ENCODE data around the gene SULT1A2. TPM values are rescaled to one million over a fixed set of nuclear protein-coding genes. Genes with fewer than 3 reads are reported as not detected.

SULT1A2 gene
- total and polyA plus RNA-seq, 2 of the 8 experiments (the other 6 are each of a cell fraction or from before 2014, with no cell fraction given) = 0.29 to 0.35 TPM

- Histone ChIP-seq H3K23ac (ENCODE audit: insufficient read length) (no peak overlapping the region), H3K9ac (replicated peaks in 1 of 4; ENCODE audit: extremely low read depth in 1 of 4, low read depth in 3 of 4, low read length in 3 of 4) (no peak overlapping the region), H3K27me3 (replicated peaks in 1 of 4; ENCODE audit: control insufficient read depth in 3 of 4, extremely low read depth in 1 of 4, insufficient read depth in 3 of 4, low read length in 3 of 4) (no peaks in the 10 kb centered on the region), H4K91ac (replicated peaks; ENCODE audit: insufficient read length, low read length) (no peak overlapping the region), H2AK5ac (ENCODE audit: low read depth, low read length) (no peak overlapping the region), H3K4me3 (ENCODE audit: extremely low read depth in 1 of 4, insufficient read depth in 2 of 4, low read depth in 3 of 4, low read length in 4 of 4) (no peak overlapping the region), H3K4ac (replicated peaks; ENCODE audit: insufficient read length, low read depth, low read length) (no peak overlapping the region), H2BK5ac (ENCODE audit: low read depth, low read length) (no peak overlapping the region), H3K36me3 (ENCODE audit: control insufficient read depth in 2 of 4, insufficient read depth in 4 of 4, low read length in 3 of 4) (peaks cover 0 to 4% (median 1%) of the 10 kb centered on the region in 4 experiments; a peak in 4 of 8 replicates), H3K79me2 (ENCODE audit: control insufficient read depth in 1 of 2, insufficient read depth in 2 of 2, low read length in 2 of 2) (no peaks in the 10 kb centered on the region), H2BK12ac (ENCODE audit: low read depth, low read length) (no peak overlapping the region), H3K18ac (ENCODE audit: extremely low read depth, low read length) (no peak overlapping the region), H2BK15ac (ENCODE audit: low read length) (no peak overlapping the region), H3K9me3 (ENCODE audit: insufficient read depth in 2 of 2, low read depth in 1 of 2, low read length in 1 of 2) (no peaks in the 10 kb centered on the region), H3K4me1 (replicated peaks in 1 of 4; ENCODE audit: control insufficient read depth in 3 of 4, insufficient read depth in 4 of 4, low read length in 3 of 4) (peaks cover 0 to 12% (median 6%) of the 10 kb centered on the region in 4 experiments; a peak in 5 of 7 replicates), H3K4me2 (ENCODE audit: insufficient read depth in 1 of 2, low read depth in 2 of 2, low read length in 2 of 2) (no peak overlapping the region), H4K20me1 (replicated peaks in 1 of 2; ENCODE audit: control insufficient read depth in 1 of 2, insufficient read depth in 2 of 2, low read length in 2 of 2) (no peaks in the 10 kb centered on the region), H4K8ac (ENCODE audit: extremely low read depth, insufficient read depth, low read length) (no peak overlapping the region), H2AFZ (ENCODE audit: low read length) (no peak overlapping the region), H4K5ac (ENCODE audit: insufficient read length, low read depth, low read length) (no peak overlapping the region), H3K14ac (ENCODE audit: insufficient read length) (no peak overlapping the region), H3K79me1 (ENCODE audit: low read depth, low read length) (no peaks in the 10 kb centered on the region), H2BK20ac (ENCODE audit: low read length) (no peak overlapping the region), H3K27ac (ENCODE audit: low read depth, low read length) (no peak overlapping the region), H3K23me2 (ENCODE audit: low read depth, low read length) (no peaks in the 10 kb centered on the region), H3K56ac (replicated peaks; ENCODE audit: insufficient read length, low read depth, low read length) (no peak overlapping the region), H2BK120ac (replicated peaks; ENCODE audit: low read depth, low read length) (no peak overlapping the region)
- TF ChIP-seq TAF1 (IDR thresholded peaks at IDR 0.05; ENCODE audit: low read depth, low read length) = no peak
- no peak for TF ChIP-seq TEAD4 (IDR thresholded peaks at IDR 0.05; ENCODE audit: low read depth, low read length)
- TF ChIP-seq SP2 (IDR thresholded peaks at IDR 0.05; ENCODE audit: low read length) = no peak
- TF ChIP-seq HDAC2 (IDR thresholded peaks at IDR 0.05; ENCODE audit: borderline replicate concordance in 1 of 2, low read depth in 2 of 2, low read length in 2 of 2) = no peak
- TF ChIP-seq CTBP2 (IDR thresholded peaks at IDR 0.05; ENCODE audit: borderline replicate concordance, insufficient read depth, insufficient read length, low read length) = no peak
- no peak for TF ChIP-seq ASH2L (IDR thresholded peaks at IDR 0.05; ENCODE audit: low read length)
- TF ChIP-seq BCL11A (IDR thresholded peaks at IDR 0.05; ENCODE audit: low read depth in 2 of 2, low read length in 2 of 2) = no peak
- no peak for TF ChIP-seq POLR2AphosphoS5 (IDR thresholded peaks at IDR 0.05; ENCODE audit: low read depth, low read length)
- TF ChIP-seq PHF8 (conservative IDR thresholded peaks at IDR 0.05; ENCODE audit: low read depth, low read length) = no peak
- TF ChIP-seq TAF7 (optimal IDR thresholded peaks at IDR 0.05; ENCODE audit: borderline replicate concordance, low read depth, low read length) = no peak
- TF ChIP-seq MAX (IDR thresholded peaks at IDR 0.05) = no peak
- CTCF ChIA-PET (ENCODE audit: partially characterized antibody) = interaction anchor here (0.6 to 1.6 kb wide), 3 partner anchors 8 to 24 kb away, joined by 3 to 6 read pairs (median 5); no protein-coding TSS in a partner anchor
- no peak for FAIRE-seq
- no peak for DNase-seq (ENCODE audit: low read depth in 1 of 2, low spot score in 2 of 2)
- 98% methylated on average over 5 of the region's 5 CpGs; no CpG with 5 or more reads in 1 of the 2 experiments for WGBS, 2 experiments (ENCODE audit: extremely low coverage in 1 of 2, insufficient coverage in 1 of 2, insufficient read length in 1 of 2, insufficient replicate concordance in 2 of 2, low coverage in 1 of 2, low lambda C conversion rate in 2 of 2, missing lambda C conversion rate in 1 of 2)
- POLR2A ChIA-PET (ENCODE audit: partially characterized antibody) = interaction anchor here (1.0 to 3.2 kb wide), 4 partner anchors 12 to 38 kb away, joined by 3 to 9 read pairs (median 4); partner anchors contain the start of gene SGF29
Observed at GRCh38 chr16:28592511-28592910, 4.3 kb downstream of the SULT1A2 start.

Measured in H1 (cell line).